ENCODE measurements around the gene BPIFA2. TPM values are rescaled to one million over a fixed set of nuclear protein-coding genes. Genes with fewer than 3 reads are reported as not detected.
A peak's percentile ranks its signal among the peaks of the same experiment; 100 is the strongest.

The BPIFA2 gene
- total RNA-seq, 1 experiment from 2014 or later = not detected

- Histone ChIP-seq H3K4me1 (ENCODE audit: control insufficient read depth in 1 of 2, insufficient read depth in 2 of 2, low read length in 2 of 2) (no peaks in the 10 kb centered on the region), H3K9me2 (ENCODE audit: insufficient read depth) (no peaks in the 10 kb centered on the region), H3K36me3 (ENCODE audit: control insufficient read depth in 1 of 2, insufficient read depth in 2 of 2, low read length in 2 of 2) (no peaks in the 10 kb centered on the region), H3K27me3 (ENCODE audit: insufficient read depth, low read length) (peaks cover 69% of the 10 kb centered on the region), H3K27ac (ENCODE audit: low read depth, low read length) (no peak overlapping the region), H3K4me3 (replicated peaks in 1 of 2; ENCODE audit: low read depth in 1 of 2, low read length in 2 of 2) (no peak overlapping the region), H4K20me1 (ENCODE audit: insufficient read depth) (no peaks in the 10 kb centered on the region), H2AFZ (ENCODE audit: low read depth, low read length, poor library complexity, severe bottlenecking) (no peak overlapping the region), H3K9ac (ENCODE audit: low read length) (no peak overlapping the region), H3K4me2 (ENCODE audit: low read length) (no peak overlapping the region), H3K79me2 (ENCODE audit: insufficient read depth, low read length) (no peaks in the 10 kb centered on the region), H3K9me3 (ENCODE audit: control insufficient read depth in 1 of 2, insufficient read depth in 1 of 2, low read depth in 1 of 2, low read length in 2 of 2) (no peaks in the 10 kb centered on the region)
- BruUV-seq (replicated peaks) = no TSS peak
- DNase-seq (ENCODE audit: low read depth, low spot score) (no peak), ATAC-seq (no peak)
- ChIA-PET RAD21 (ENCODE audit: low non-redundant PET in 1 of 2, low total read pairs in 2 of 2, uncharacterized antibody in 2 of 2, unreplicated experiment in 2 of 2) (no interaction called here), POLR2A (no interaction called here), CTCF (no interaction called here)
- intact Hi-C loops (cut with micrococcal nuclease) = no loop called here
- peak; percentile 63 for TF ChIP-seq REST (IDR thresholded peaks at IDR 0.05; ENCODE audit: low read depth)
- peak; percentile 89 for TF ChIP-seq TCF7L2 (IDR thresholded peaks at IDR 0.05; ENCODE audit: borderline replicate concordance, extremely low read depth, insufficient read depth, insufficient read length)
- no peak for TF ChIP-seq SP1 (IDR thresholded peaks at IDR 0.05; ENCODE audit: low read depth)
- no peak for TF ChIP-seq ATF3 (IDR thresholded peaks at IDR 0.05)
Measured at GRCh38 chr20:33192912-33193501, 25.0 kb downstream of the BPIFA2 start.

GRCh38 chr20:33199026-33199425, 31.1 kb downstream of the BPIFA2 start:
- H3K27me3 ChIP-seq (ENCODE audit: insufficient read depth, low read length) = peaks cover 89% of the 10 kb centered on the region
- POLR2A ChIA-PET = no interaction called here
- TF ChIP-seq EGR1 (IDR thresholded peaks at IDR 0.05; ENCODE audit: low read depth) (no peak), MAX (IDR thresholded peaks at IDR 0.05) (no peak), TCF7L2 (IDR thresholded peaks at IDR 0.05; ENCODE audit: borderline replicate concordance, extremely low read depth, insufficient read depth, insufficient read length) (no peak), CTCF (IDR thresholded peaks at IDR 0.05 in 2 of 3, conservative IDR thresholded peaks at IDR 0.05 in 1 of 3; ENCODE audit: borderline replicate concordance in 1 of 3, insufficient read depth in 1 of 3, low read depth in 2 of 3, low read length in 2 of 3) (no peak), CEBPB (IDR thresholded peaks at IDR 0.05; ENCODE audit: low read depth) (no peak), YY1 (IDR thresholded peaks at IDR 0.05; ENCODE audit: extremely low read depth, insufficient replicate concordance, low read depth, low read length) (no peak), POLR2A (IDR thresholded peaks at IDR 0.05; ENCODE audit: borderline replicate concordance, extremely low read depth, insufficient read depth, insufficient read length) (no peak), ELF1 (IDR thresholded peaks at IDR 0.05; ENCODE audit: borderline replicate concordance, low read depth) (no peak), EZH2 (IDR thresholded peaks at IDR 0.05) (no peak), SRF (IDR thresholded peaks at IDR 0.05; ENCODE audit: low read depth) (no peak), ZNF274 (IDR thresholded peaks at IDR 0.05; ENCODE audit: low read depth, low read length) (no peak)

More at GRCh38 chr20:33199026-33199425, 31.1 kb downstream of the BPIFA2 start:
- no peak overlapping the region for H3K4me2 ChIP-seq (ENCODE audit: low read length)
- H3K4me1 ChIP-seq (ENCODE audit: control insufficient read depth in 1 of 2, insufficient read depth in 2 of 2, low read length in 2 of 2) = no peaks in the 10 kb centered on the region
- ATAC-seq (no peak), DNase-seq (ENCODE audit: low read depth, low spot score) (no peak)
- intact Hi-C loops (cut with micrococcal nuclease) = no loop called here
- H2AFZ ChIP-seq (ENCODE audit: low read depth, low read length, poor library complexity, severe bottlenecking) = no peak overlapping the region
- H3K9me3 ChIP-seq (ENCODE audit: control insufficient read depth in 1 of 2, insufficient read depth in 1 of 2, low read depth in 1 of 2, low read length in 2 of 2) = no peaks in the 10 kb centered on the region
- CTCF ChIA-PET = no interaction called here
- no peak overlapping the region for H3K4me3 ChIP-seq (replicated peaks in 1 of 2; ENCODE audit: low read depth in 1 of 2, low read length in 2 of 2)
- RAD21 ChIA-PET (ENCODE audit: low non-redundant PET in 1 of 2, low total read pairs in 2 of 2, uncharacterized antibody in 2 of 2, unreplicated experiment in 2 of 2) = no interaction called here
- H3K27ac ChIP-seq (ENCODE audit: low read depth, low read length) = no peak overlapping the region
- H4K20me1 ChIP-seq (ENCODE audit: insufficient read depth) = no peaks in the 10 kb centered on the region
- no peaks in the 10 kb centered on the region for H3K36me3 ChIP-seq (ENCODE audit: control insufficient read depth in 1 of 2, insufficient read depth in 2 of 2, low read length in 2 of 2)
- H3K9me2 ChIP-seq (ENCODE audit: insufficient read depth) = no peaks in the 10 kb centered on the region
- BruUV-seq (replicated peaks) = no TSS peak
- no peaks in the 10 kb centered on the region for H3K79me2 ChIP-seq (ENCODE audit: insufficient read depth, low read length)
- H3K9ac ChIP-seq (ENCODE audit: low read length) = no peak overlapping the region
